ENCODE results near the gene IL1RAP.

DNA sequence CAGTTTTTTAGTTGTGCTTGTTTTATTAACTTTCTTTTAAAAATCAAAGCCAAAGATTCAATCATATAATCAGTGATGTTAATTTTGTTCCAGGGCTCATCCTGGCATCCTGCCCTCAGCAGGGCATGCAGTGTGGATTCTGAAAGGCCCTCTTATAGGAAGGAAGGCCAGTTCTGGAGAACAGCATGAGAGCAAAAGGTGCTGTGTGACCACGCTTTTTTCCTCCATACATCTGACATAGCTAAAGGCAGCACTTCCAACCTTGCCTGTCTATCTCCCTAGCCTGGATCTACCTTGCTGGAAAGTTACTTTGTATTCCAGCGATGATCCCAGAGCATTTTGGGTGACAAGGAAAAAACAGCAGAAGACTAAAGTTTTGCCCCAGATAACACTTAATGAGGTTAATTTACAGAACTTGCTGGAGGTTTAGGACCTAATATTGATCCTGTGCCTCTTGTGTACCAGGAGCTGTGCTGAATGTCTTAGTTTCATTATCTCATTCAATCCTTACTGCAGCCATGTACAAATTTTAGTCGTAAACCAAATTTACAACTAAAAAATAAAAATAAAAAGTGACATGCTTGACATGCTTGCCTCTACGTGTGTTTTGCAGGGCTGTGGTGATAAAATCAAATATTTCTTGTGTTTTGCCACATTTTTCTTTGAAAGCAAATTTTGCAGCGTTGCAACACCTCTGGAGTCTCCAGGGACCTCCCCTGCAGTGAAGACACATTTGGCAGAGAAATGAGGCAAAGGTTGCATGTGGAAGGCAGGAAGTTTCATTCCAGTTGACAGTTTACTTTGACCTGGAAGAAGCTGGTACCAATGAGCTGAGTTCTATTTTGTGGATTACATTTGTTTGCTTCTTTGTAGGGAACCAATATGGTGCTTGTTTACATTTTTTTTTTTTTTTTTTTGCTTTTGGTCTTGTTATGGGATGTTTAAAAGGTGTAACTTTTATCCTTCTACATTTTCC, 13.2 kb downstream of the IL1RAP start:
- TF ChIP-seq, protein P1, sequence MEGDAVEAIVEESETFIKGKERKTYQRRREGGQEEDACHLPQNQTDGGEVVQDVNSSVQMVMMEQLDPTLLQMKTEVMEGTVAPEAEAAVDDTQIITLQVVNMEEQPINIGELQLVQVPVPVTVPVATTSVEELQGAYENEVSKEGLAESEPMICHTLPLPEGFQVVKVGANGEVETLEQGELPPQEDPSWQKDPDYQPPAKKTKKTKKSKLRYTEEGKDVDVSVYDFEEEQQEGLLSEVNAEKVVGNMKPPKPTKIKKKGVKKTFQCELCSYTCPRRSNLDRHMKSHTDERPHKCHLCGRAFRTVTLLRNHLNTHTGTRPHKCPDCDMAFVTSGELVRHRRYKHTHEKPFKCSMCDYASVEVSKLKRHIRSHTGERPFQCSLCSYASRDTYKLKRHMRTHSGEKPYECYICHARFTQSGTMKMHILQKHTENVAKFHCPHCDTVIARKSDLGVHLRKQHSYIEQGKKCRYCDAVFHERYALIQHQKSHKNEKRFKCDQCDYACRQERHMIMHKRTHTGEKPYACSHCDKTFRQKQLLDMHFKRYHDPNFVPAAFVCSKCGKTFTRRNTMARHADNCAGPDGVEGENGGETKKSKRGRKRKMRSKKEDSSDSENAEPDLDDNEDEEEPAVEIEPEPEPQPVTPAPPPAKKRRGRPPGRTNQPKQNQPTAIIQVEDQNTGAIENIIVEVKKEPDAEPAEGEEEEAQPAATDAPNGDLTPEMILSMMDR (conservative IDR thresholded peaks at IDR 0.05; ENCODE audit: low read depth in 2 of 2): no peak
- TF ChIP-seq EZH2 (IDR thresholded peaks at IDR 0.05; ENCODE audit: low read depth, unreplicated experiment): no peak
- TF ChIP-seq ZNF331 (CRISPR knock-in tag; IDR thresholded peaks at IDR 0.05; ENCODE audit: low read depth): no peak
- TF ChIP-seq POLR2AphosphoS5 (IDR thresholded peaks at IDR 0.05; ENCODE audit: low read depth): no peak
- TF ChIP-seq, protein P2, sequence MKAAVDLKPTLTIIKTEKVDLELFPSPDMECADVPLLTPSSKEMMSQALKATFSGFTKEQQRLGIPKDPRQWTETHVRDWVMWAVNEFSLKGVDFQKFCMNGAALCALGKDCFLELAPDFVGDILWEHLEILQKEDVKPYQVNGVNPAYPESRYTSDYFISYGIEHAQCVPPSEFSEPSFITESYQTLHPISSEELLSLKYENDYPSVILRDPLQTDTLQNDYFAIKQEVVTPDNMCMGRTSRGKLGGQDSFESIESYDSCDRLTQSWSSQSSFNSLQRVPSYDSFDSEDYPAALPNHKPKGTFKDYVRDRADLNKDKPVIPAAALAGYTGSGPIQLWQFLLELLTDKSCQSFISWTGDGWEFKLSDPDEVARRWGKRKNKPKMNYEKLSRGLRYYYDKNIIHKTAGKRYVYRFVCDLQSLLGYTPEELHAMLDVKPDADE (IDR thresholded peaks at IDR 0.05): no peak
- no peak for TF ChIP-seq REST (IDR thresholded peaks at IDR 0.05; ENCODE audit: unreplicated experiment)
- no peak for TF ChIP-seq CREB1 (CRISPR knock-in tag; IDR thresholded peaks at IDR 0.05; ENCODE audit: low read depth)
- TF ChIP-seq EZH2phosphoT487 (IDR thresholded peaks at IDR 0.05; ENCODE audit: unreplicated experiment): no peak
- no peak for TF ChIP-seq NANOG (IDR thresholded peaks at IDR 0.05; ENCODE audit: borderline replicate concordance)
- TF ChIP-seq JUNB (IDR thresholded peaks at IDR 0.05; ENCODE audit: unreplicated experiment): no peak
- TF ChIP-seq ZNF114 (CRISPR knock-in tag; IDR thresholded peaks at IDR 0.05): no peak
- no peak for TF ChIP-seq STAT1 (IDR thresholded peaks at IDR 0.05; ENCODE audit: unreplicated experiment)
